CD4-positive, CD25-positive, alpha-beta regulatory T cell (primary cell): Measurements from ENCODE around the gene ZFAND3. TPM values are rescaled to one million over a fixed set of nuclear protein-coding genes. Genes with fewer than 3 reads are reported as not detected.

Experiments
- ATAC-seq, 2 donors: fragments of 150-1000 bp; cut with Tn5 transposase; one replicate each; pipeline ENCODE4 v1.10.0; 2021; ENCODE audit warnings: low read depth in 2 of 2, moderate number of reproducible peaks in 2 of 2, moderate library complexity in 1 of 2
- DNase-seq, 3 donors: peaks; one replicate each; pipeline versions ENCODE4 v3.0.0 to v3.0.0-alpha.2; 2012 to 2022; ENCODE audit warnings: mixed read lengths in 1 of 3
- H3K27ac ChIP-seq: one replicate; pipeline ENCODE4 v1.7.0; 2013; ENCODE audit warnings: mild to moderate bottlenecking, low read length; ENCODE audit not compliant: insufficient read depth, poor library complexity, severe bottlenecking
- H3K27me3 ChIP-seq: one replicate; pipeline ENCODE4 v1.7.0; 2013; ENCODE audit warnings: low read length; ENCODE audit not compliant: control insufficient read depth, insufficient read depth
- H3K36me3 ChIP-seq: one replicate; pipeline ENCODE4 v1.7.0; 2013; ENCODE audit warnings: mild to moderate bottlenecking, low read length, moderate library complexity; ENCODE audit not compliant: control insufficient read depth, insufficient read depth
- H3K4me1 ChIP-seq: 2 replicates; pipeline ENCODE4 v1.7.0; 2013; ENCODE audit warnings: mild to moderate bottlenecking, low read length; ENCODE audit not compliant: insufficient read depth, control insufficient read depth, poor library complexity, severe bottlenecking
- H3K4me3 ChIP-seq: one replicate; pipeline ENCODE4 v1.7.0; 2013; ENCODE audit warnings: low read depth, mild to moderate bottlenecking, low read length, moderate library complexity
- H3K9me3 ChIP-seq, 2 experiments: 1 replicate in 1 of 2; 2 replicates in 1 of 2; pipeline ENCODE4 v1.7.0; 2013; ENCODE audit warnings: low read length in 2 of 2, mild to moderate bottlenecking in 1 of 2, moderate library complexity in 1 of 2; ENCODE audit not compliant: control insufficient read depth in 2 of 2
- H3K27ac Mint-ChIP-seq, 3 donors: one replicate each; pipeline ENCODE4 v1.8.0; 2020 to 2022; ENCODE audit warnings: mild to moderate bottlenecking in 3 of 3, mixed read lengths in 3 of 3, moderate library complexity in 2 of 3
- H3K27me3 Mint-ChIP-seq: one replicate; pipeline ENCODE4 v1.8.0; 2022; ENCODE audit warnings: mild to moderate bottlenecking, mixed read lengths
- H3K36me3 Mint-ChIP-seq: one replicate; pipeline ENCODE4 v1.8.0; 2020; ENCODE audit warnings: mixed read lengths
- H3K4me1 Mint-ChIP-seq, 4 donors: one replicate each; pipeline ENCODE4 v1.8.0; 2020 to 2022; ENCODE audit warnings: mixed read lengths in 4 of 4, mild to moderate bottlenecking in 1 of 4
- H3K4me3 Mint-ChIP-seq, 4 donors: one replicate each; pipeline ENCODE4 v1.8.0; 2020 to 2022; ENCODE audit warnings: mild to moderate bottlenecking in 4 of 4, mixed read lengths in 4 of 4, moderate library complexity in 3 of 4
- H3K9me3 Mint-ChIP-seq, 7 donors: one replicate each; pipeline ENCODE4 v1.8.0; 2020 to 2022; ENCODE audit warnings: mixed read lengths in 7 of 7, mild to moderate bottlenecking in 3 of 7, moderate library complexity in 2 of 7
- polyA plus RNA-seq, 4 donors: library from polyadenylated mRNA; unstranded; fragments of 300-500 nt; fragmentation: Illumina TruSeq; gene quantifications; one replicate each; pipeline ENCODE4 v1.2.3, GENCODE V29; 2021
- total RNA-seq: library from RNA; stranded (reverse); gene quantifications from one replicate; pipeline ENCODE4 v1.2.3, GENCODE V29; 2022

ZFAND3 gene
- total and polyA plus RNA-seq, 5 donors from 2014 or later = 3.5 to 60.0 (median 5.1) TPM

GRCh38 chr6:38034274-38034914 is 214.9 kb downstream of the ZFAND3 start:
- H3K9me3 Mint-ChIP-seq = peaks cover 0 to 2% (median 0%) of the 10 kb centered on the region in 7 donors
- peak overlapping the region; percentile 9 for H3K4me3 ChIP-seq

DNA sequence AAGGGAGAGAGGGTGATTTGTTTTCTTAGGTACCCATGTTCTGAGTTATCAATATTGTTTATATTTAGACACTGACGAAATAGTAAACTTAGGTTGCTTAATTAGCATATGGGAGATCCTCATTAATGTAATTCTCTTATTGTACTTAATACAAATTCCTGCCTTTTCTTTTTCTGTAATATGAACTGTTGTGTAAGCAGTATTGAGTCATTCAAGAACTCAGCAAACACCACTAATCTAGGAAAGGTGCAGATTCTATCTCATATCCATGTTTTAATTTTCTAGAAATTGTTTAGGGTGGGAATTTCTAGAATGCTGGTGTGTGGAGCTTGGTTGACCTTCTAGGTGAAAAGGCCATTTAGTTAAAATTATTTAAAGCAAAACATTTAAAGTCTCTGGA is 216.0 kb downstream of the ZFAND3 start:
- no peak for ATAC-seq
- no peak overlapping the region for H3K27ac ChIP-seq
- no peak overlapping the region for H3K4me3 ChIP-seq
- H3K27me3 Mint-ChIP-seq = no peaks in the 10 kb centered on the region
- peaks cover 16% of the 10 kb centered on the region for H3K4me1 ChIP-seq
- H3K36me3 Mint-ChIP-seq = no peaks in the 10 kb centered on the region
- H3K9me3 Mint-ChIP-seq = peaks cover 0 to 2% (median 0%) of the 10 kb centered on the region in 7 donors
- no peaks in the 10 kb centered on the region for H3K27me3 ChIP-seq
- no peaks in the 10 kb centered on the region for H3K36me3 ChIP-seq
- DNase-seq = no peak
- H3K9me3 ChIP-seq = no peaks in the 10 kb centered on the region
- no peak overlapping the region for H3K4me3 Mint-ChIP-seq
- H3K27ac Mint-ChIP-seq = no peak overlapping the region
- H3K4me1 Mint-ChIP-seq = peaks cover 29 to 62% (median 52%) of the 10 kb centered on the region in 4 donors

More at GRCh38 chr6:38034274-38034914, 214.9 kb downstream of the ZFAND3 start:
- Mint-ChIP-seq H3K36me3 (no peaks in the 10 kb centered on the region), H3K27me3 (no peaks in the 10 kb centered on the region), H3K27ac (no peak overlapping the region), H3K4me1 (peaks cover 29 to 69% (median 54%) of the 10 kb centered on the region in 4 donors), H3K4me3 (peak overlapping the region in 1 of 4 donors; percentile 2)
- Histone ChIP-seq H3K27me3 (no peaks in the 10 kb centered on the region), H3K9me3 (no peaks in the 10 kb centered on the region), H3K27ac (no peak overlapping the region), H3K36me3 (no peaks in the 10 kb centered on the region), H3K4me1 (peaks cover 16% of the 10 kb centered on the region)
- peak in 1 of 3 donors; percentile 29 for DNase-seq
- no peak for ATAC-seq

DNA sequence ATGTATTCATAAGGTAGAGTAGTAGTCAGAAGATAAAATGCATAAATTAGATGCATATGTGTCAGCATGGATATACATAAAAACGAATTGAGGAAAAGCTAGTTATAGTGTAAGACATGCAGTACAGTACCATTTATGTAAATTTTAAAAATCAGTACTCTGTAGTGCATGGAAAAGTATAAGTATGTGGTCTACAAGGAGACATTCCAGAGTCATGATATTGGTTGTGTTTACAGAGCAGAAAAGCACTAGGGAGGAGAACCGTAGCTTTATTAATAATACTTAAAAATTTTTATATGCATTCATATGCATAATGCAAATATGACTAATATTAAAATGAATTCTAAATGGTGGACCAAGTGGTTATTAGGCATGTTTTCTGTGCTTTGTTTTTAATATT is 220.0 kb downstream of the ZFAND3 start:
- no peaks in the 10 kb centered on the region for H3K27me3 ChIP-seq
- DNase-seq (no peak), ATAC-seq (no peak)
- H3K4me3 ChIP-seq = no peak overlapping the region
- H3K4me1 ChIP-seq = peaks cover 8% of the 10 kb centered on the region
- H3K9me3 ChIP-seq = no peaks in the 10 kb centered on the region
- Mint-ChIP-seq H3K27me3 (no peaks in the 10 kb centered on the region), H3K36me3 (peaks cover 2% of the 10 kb centered on the region), H3K27ac (no peak overlapping the region), H3K4me3 (no peak overlapping the region), H3K9me3 (peaks cover 0 to 2% (median 0%) of the 10 kb centered on the region in 7 donors), H3K4me1 (peaks cover 23 to 42% (median 34%) of the 10 kb centered on the region in 4 donors)
- no peak overlapping the region for H3K27ac ChIP-seq
- no peaks in the 10 kb centered on the region for H3K36me3 ChIP-seq

DNA sequence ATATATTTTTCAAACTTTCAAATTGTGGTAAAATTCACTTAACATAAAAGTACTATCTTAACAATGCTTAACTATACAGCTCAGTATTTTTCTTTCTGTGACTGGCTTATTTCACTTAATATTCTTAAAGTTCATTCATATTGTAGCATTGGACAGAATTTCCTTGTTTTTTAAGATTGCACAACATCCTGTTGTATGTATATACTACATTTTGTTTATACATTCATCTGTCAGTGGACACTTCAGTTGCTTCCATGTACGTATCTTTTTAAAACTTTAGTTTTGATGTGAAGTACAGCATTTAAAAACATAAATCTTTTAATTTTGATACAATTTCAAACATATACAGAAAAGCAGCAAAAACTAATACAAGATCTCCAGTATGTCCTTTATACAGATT is 220.7 kb downstream of the ZFAND3 start:
- ATAC-seq (no peak), DNase-seq (no peak)
- no peak overlapping the region for H3K27ac Mint-ChIP-seq
- H3K36me3 ChIP-seq = no peaks in the 10 kb centered on the region
- H3K9me3 Mint-ChIP-seq = peaks cover 0 to 2% (median 0%) of the 10 kb centered on the region in 7 donors
- no peak overlapping the region for H3K4me3 ChIP-seq
- H3K4me3 Mint-ChIP-seq = no peak overlapping the region
- H3K4me1 ChIP-seq = peaks cover under 1% of the 10 kb centered on the region
- peaks cover 15 to 39% (median 32%) of the 10 kb centered on the region in 4 donors for H3K4me1 Mint-ChIP-seq
- peaks cover 2% of the 10 kb centered on the region for H3K36me3 Mint-ChIP-seq
- no peaks in the 10 kb centered on the region for H3K27me3 Mint-ChIP-seq
- H3K9me3 ChIP-seq = no peaks in the 10 kb centered on the region
- H3K27ac ChIP-seq = no peak overlapping the region
- no peaks in the 10 kb centered on the region for H3K27me3 ChIP-seq

DNA sequence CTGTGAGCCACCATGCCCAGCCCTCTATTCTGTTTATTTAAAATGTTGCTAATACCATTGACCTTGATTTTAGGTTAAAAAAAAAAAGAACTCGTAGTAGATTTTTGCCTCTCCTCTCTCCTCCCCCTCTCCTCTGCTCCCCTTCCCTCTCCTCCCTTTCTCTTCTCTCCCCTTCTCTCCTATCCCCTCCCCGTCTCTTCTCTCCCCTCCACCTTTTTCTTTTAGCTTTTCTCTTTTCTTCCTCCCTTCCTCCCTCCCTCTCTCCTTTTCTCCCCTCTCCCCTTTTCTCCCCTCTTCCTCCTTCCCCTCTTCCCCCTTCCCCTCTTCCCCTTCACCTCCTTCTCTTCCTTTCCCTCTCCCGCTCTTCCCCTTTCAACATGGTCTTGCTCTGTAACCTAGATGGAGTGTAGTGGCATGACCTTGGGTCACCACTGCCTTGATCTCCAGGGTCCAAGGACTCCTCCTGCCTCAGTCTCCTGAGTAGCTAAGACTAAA is 223.8 kb downstream of the ZFAND3 start:
- H3K4me3 ChIP-seq = no peak overlapping the region
- H3K4me1 ChIP-seq = no peaks in the 10 kb centered on the region
- Mint-ChIP-seq H3K27ac (no peak overlapping the region), H3K9me3 (no peaks in the 10 kb centered on the region), H3K27me3 (no peaks in the 10 kb centered on the region), H3K4me1 (peaks cover 13 to 28% (median 24%) of the 10 kb centered on the region in 4 donors), H3K4me3 (no peak overlapping the region), H3K36me3 (peaks cover 2% of the 10 kb centered on the region)
- H3K27ac ChIP-seq = no peak overlapping the region
- H3K9me3 ChIP-seq = no peaks in the 10 kb centered on the region
- H3K27me3 ChIP-seq = no peaks in the 10 kb centered on the region
- DNase-seq (no peak), ATAC-seq (no peak)
- no peaks in the 10 kb centered on the region for H3K36me3 ChIP-seq

DNA sequence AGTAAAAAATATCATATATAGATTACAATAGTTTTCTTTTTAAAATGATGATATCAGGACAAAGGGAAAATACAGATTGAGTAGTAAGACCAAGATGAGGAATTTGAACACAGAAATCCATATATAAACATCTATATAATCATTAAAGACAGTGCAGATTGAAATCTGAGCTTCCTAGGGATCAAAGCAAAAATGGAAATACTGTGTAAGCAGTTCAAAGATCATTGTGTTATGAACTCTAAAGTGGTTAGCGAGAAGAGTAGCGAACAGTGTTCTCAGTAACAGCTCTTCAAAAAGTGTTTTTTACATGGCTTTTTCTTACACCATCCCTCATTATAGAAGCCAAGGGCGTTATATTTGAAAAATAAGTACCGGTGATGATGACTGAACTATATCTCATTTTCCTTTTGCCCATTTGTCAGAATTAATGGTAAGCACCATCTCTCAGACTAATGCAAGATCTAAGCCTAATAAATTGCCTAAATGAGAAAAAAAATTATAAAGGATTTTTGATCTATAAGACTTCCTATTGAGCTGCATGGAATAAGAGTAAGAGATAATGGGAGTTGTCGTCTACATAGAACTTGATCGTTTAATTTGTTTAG is 226.3 kb downstream of the ZFAND3 start:
- Histone ChIP-seq H3K36me3 (no peaks in the 10 kb centered on the region), H3K27me3 (no peaks in the 10 kb centered on the region), H3K9me3 (no peaks in the 10 kb centered on the region), H3K27ac (no peak overlapping the region), H3K4me1 (no peaks in the 10 kb centered on the region), H3K4me3 (no peak overlapping the region)
- peaks cover 10% of the 10 kb centered on the region for H3K36me3 Mint-ChIP-seq
- peaks cover 0 to 2% (median 0%) of the 10 kb centered on the region in 7 donors for H3K9me3 Mint-ChIP-seq
- H3K4me3 Mint-ChIP-seq = no peak overlapping the region
- DNase-seq (no peak), ATAC-seq (no peak)
- peaks cover 11 to 33% (median 23%) of the 10 kb centered on the region in 4 donors for H3K4me1 Mint-ChIP-seq
- no peaks in the 10 kb centered on the region for H3K27me3 Mint-ChIP-seq
- H3K27ac Mint-ChIP-seq = no peak overlapping the region

GRCh38 chr6:38047562-38047961 is 228.0 kb downstream of the ZFAND3 start:
- peaks cover 11% of the 10 kb centered on the region for H3K36me3 Mint-ChIP-seq
- ATAC-seq = no peak

More at GRCh38 chr6:38047562-38047961, 228.0 kb downstream of the ZFAND3 start:
- H3K27me3 ChIP-seq = no peaks in the 10 kb centered on the region
- no peaks in the 10 kb centered on the region for H3K27me3 Mint-ChIP-seq
- no peak overlapping the region for H3K4me3 ChIP-seq
- H3K9me3 ChIP-seq = no peaks in the 10 kb centered on the region
- H3K27ac ChIP-seq = no peak overlapping the region
- no peak for DNase-seq
- no peaks in the 10 kb centered on the region for H3K36me3 ChIP-seq
- H3K4me3 Mint-ChIP-seq = no peak overlapping the region
- no peaks in the 10 kb centered on the region for H3K4me1 ChIP-seq
- H3K4me1 Mint-ChIP-seq = peaks cover 23 to 47% (median 24%) of the 10 kb centered on the region in 4 donors
- H3K9me3 Mint-ChIP-seq = peaks cover 0 to 2% (median 0%) of the 10 kb centered on the region in 7 donors
- no peak overlapping the region for H3K27ac Mint-ChIP-seq
